ENCODE results near the gene PRKCQ.

DNA sequence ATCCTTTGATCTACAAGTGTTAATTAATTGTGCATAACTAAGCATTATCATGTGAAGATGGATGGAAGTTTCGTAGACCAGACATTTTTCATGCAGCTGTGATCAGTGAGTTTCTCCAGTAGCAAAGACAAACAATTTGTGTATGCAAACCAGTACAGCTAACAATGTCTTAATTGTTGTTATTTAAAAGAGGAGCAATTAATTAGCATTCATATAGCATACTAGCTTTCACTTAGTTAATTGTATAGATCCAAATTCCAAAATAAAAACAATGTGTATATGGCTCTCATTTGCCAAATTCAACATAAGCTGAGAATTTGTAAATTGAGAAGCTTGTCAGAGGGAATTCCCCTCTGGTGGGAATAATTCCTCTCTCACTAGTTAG is 22.6 kb upstream of the PRKCQ start:
- TF ChIP-seq CTCF (IDR thresholded peaks at IDR 0.05; ENCODE audit: low read length): no peak
- no peak for TF ChIP-seq EZH2 (optimal IDR thresholded peaks at IDR 0.05; ENCODE audit: low read depth, low read length)

All from MM.1S (cell line).